PC-9 (cell line): Measurements from ENCODE around the gene MYRIP.

Experiments
- EZH2 ChIP-seq: fragments of 200-600 bp; sonication (generic); IDR thresholded peaks from 2 replicates; pipeline ENCODE4 v1.8.0; 2017; ENCODE audit warnings: antibody characterized with exemption, low read depth
- TF ChIP-seq, protein P1 (sequence below): fragments of 200-600 bp; sonication (generic); conservative IDR thresholded peaks from 2 replicates; pipeline ENCODE4 v1.6.1; 2017; ENCODE audit warnings: mixed run types, antibody characterized with exemption, mild to moderate bottlenecking, moderate library complexity

DNA sequence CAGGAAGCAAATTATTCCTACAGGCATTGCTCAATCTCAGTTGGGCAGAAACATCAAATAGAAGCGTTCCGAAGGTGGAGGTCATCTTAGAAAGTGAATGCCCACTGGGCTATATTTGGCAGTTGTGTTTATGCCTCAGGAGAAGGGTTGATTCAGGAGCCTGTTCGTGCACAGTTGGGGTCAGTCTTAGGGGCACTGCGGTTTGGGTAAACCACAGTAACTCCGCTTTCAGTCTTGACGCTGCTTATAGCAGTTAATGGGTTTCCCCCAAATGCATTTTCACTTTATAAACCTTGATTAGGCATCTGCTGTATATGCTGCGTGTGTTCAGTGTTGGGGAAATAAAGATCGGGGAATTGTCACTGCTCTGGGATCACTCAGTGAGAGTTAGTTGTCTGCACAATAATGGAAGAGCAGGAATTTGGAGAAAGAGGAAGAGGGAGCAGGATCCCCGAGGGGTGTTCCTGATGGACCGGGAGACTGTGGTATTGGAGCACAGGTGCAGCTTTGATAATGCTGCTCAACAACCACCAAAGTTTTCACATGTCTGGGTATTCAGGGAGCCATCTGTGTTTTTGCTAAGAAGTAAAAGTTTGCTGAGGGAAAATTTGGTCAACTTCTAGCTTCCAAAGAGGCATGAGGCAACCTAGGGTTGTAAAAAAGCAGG lies 375.8 kb downstream of the MYRIP start:
- TF ChIP-seq EZH2 = no peak
- TF ChIP-seq, protein P1, sequence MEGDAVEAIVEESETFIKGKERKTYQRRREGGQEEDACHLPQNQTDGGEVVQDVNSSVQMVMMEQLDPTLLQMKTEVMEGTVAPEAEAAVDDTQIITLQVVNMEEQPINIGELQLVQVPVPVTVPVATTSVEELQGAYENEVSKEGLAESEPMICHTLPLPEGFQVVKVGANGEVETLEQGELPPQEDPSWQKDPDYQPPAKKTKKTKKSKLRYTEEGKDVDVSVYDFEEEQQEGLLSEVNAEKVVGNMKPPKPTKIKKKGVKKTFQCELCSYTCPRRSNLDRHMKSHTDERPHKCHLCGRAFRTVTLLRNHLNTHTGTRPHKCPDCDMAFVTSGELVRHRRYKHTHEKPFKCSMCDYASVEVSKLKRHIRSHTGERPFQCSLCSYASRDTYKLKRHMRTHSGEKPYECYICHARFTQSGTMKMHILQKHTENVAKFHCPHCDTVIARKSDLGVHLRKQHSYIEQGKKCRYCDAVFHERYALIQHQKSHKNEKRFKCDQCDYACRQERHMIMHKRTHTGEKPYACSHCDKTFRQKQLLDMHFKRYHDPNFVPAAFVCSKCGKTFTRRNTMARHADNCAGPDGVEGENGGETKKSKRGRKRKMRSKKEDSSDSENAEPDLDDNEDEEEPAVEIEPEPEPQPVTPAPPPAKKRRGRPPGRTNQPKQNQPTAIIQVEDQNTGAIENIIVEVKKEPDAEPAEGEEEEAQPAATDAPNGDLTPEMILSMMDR = no peak
